H1 (cell line): ENCODE data around the gene RPRML.

Experiments used
- CREB1 ChIP-seq: IDR thresholded peaks from 2 replicates; pipeline ENCODE4 v1.6.1; 2012; ENCODE audit warnings: inconsistent platforms
- CTCF ChIP-seq, 3 experiments: IDR thresholded peaks; 1 replicate in 2 of 3; 2 replicates in 1 of 3; pipeline versions ENCODE4 v1.5.1 to v1.6.1; 2011; ENCODE audit warnings: low read length in 3 of 3, mild to moderate bottlenecking in 3 of 3, inconsistent platforms in 2 of 3, low read depth in 1 of 3, moderate library complexity in 1 of 3; ENCODE audit not compliant: insufficient read depth in 1 of 3; ENCODE audit errors: control extremely low read depth in 1 of 3
- EZH2 ChIP-seq: fragments of 200-600 bp; sonication (generic); IDR thresholded peaks from 2 replicates; pipeline ENCODE4 v1.7.1; 2012; ENCODE audit warnings: low read depth, mild to moderate bottlenecking, moderate library complexity, low read length, inconsistent platforms; ENCODE audit not compliant: severe bottlenecking
- JUND ChIP-seq: IDR thresholded peaks from 2 replicates; pipeline ENCODE4 v1.6.1; 2011; ENCODE audit warnings: mild to moderate bottlenecking, improper control_type of control experiment, low read length
- MAX ChIP-seq: IDR thresholded peaks from 2 replicates; pipeline ENCODE4 v1.6.1; 2012; ENCODE audit warnings: inconsistent platforms
- POLR2A ChIP-seq, 2 experiments: IDR thresholded peaks; 1 replicate in 1 of 2; 2 replicates in 1 of 2; pipeline ENCODE4 v1.6.1; 2011; ENCODE audit warnings: low read depth in 2 of 2, low read length in 2 of 2, mild to moderate bottlenecking in 2 of 2; ENCODE audit errors: control extremely low read depth in 1 of 2
- POLR2AphosphoS5 ChIP-seq: IDR thresholded peaks from 2 replicates; pipeline ENCODE4 v1.6.1; 2011; ENCODE audit warnings: low read depth, low read length
- RNF2 ChIP-seq: fragments of 200-900, 300-1000 bp; sonication (generic); IDR thresholded peaks from 2 replicates; pipeline ENCODE4 v1.7.1; 2016; ENCODE audit warnings: borderline replicate concordance, low read depth, mild to moderate bottlenecking, antibody characterized with exemption, low read length; ENCODE audit not compliant: poor library complexity, severe bottlenecking; ENCODE audit errors: missing control alignments
- RXRA ChIP-seq: IDR thresholded peaks from 2 replicates; pipeline ENCODE4 v1.6.1; 2011; ENCODE audit warnings: low read depth, mild to moderate bottlenecking, low read length, moderate library complexity; ENCODE audit not compliant: insufficient read depth
- USF2 ChIP-seq: IDR thresholded peaks from 2 replicates; pipeline ENCODE4 v1.6.1; 2011; ENCODE audit warnings: low read length, improper control_type of control experiment

- TF ChIP-seq CTCF (IDR thresholded peaks at IDR 0.05; ENCODE audit: control extremely low read depth in 1 of 3, insufficient read depth in 1 of 3, low read depth in 1 of 3, low read length in 3 of 3) (no peak), EZH2 (no peak), RXRA (no peak), POLR2AphosphoS5 (no peak), USF2 (no peak), JUND (no peak), RNF2 (no peak), MAX (no peak), CREB1 (no peak), POLR2A (IDR thresholded peaks at IDR 0.05; ENCODE audit: control extremely low read depth in 1 of 2, low read depth in 2 of 2, low read length in 2 of 2) (no peak)
Observed at GRCh38 chr17:46968224-46968834, 10.7 kb downstream of the RPRML start.
